ENCODE data around the gene ASB18. TPM values are rescaled to one million over a fixed set of nuclear protein-coding genes. Genes with fewer than 3 reads are reported as not detected.

The ASB18 gene
- polyA plus RNA-seq, 1 donor (not counting 4 experiments of a cell fraction or from before 2014, with no cell fraction given) = not detected

DNA sequence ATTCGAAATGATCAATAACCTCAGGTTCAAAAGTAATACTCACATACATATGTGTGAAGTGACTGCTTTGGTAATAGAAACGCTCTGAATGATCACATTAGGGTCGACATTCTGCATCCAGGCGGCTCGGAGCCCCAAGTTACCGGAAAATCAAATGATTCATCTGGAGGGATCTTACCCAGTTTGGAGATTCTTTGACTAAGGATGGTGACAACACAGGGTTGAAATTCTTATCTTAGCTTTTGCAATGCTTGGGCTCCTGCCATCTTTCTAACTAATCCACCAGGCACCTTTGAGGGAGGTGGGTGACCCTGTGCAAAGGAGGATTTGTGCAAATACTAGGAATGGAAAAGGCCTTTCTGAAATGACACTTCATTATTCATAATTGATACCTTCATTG is 106.8 kb downstream of the ASB18 start:
- DNase-seq (ENCODE audit: low read depth, low spot score) (no peak), FAIRE-seq (no peak)
- Histone ChIP-seq H3K4me1 (ENCODE audit: control insufficient read depth, extremely low read depth, insufficient read depth, low read length) (peaks cover 9% of the 10 kb centered on the region), H3K9ac (ENCODE audit: control insufficient read depth, extremely low read depth, insufficient read depth, low read length) (no peak overlapping the region), H3K4me2 (ENCODE audit: control insufficient read depth, extremely low read depth, insufficient read depth, low read depth, low read length) (no peak overlapping the region), H3K27me3 (ENCODE audit: control insufficient read depth, extremely low read depth, insufficient read depth, low read length) (peaks cover 19% of the 10 kb centered on the region), H4K20me1 (ENCODE audit: control insufficient read depth, extremely low read depth, insufficient read depth, low read length) (no peaks in the 10 kb centered on the region), H2AFZ (ENCODE audit: control insufficient read depth, low read length) (no peak overlapping the region), H3K36me3 (ENCODE audit: control insufficient read depth in 2 of 2, extremely low read depth in 1 of 2, insufficient read depth in 2 of 2, low read length in 2 of 2) (no peaks in the 10 kb centered on the region), H3K4me3 (ENCODE audit: control insufficient read depth in 2 of 3, extremely low read depth in 1 of 3, insufficient read depth in 2 of 3, low read depth in 1 of 3, low read length in 3 of 3) (no peak overlapping the region), H3K9me1 (ENCODE audit: control insufficient read depth, extremely low read depth, insufficient read depth, low read length) (no peaks in the 10 kb centered on the region), H3K9me3 (ENCODE audit: control insufficient read depth, low read depth, low read length) (no peaks in the 10 kb centered on the region), H3K27ac (ENCODE audit: control insufficient read depth, insufficient read depth, low read length) (no peak overlapping the region), H3K79me2 (ENCODE audit: control insufficient read depth, insufficient read depth, low read length) (no peaks in the 10 kb centered on the region)
- dilution Hi-C loops (cut with MboI; ENCODE audit: extremely low pct_ligation_motif_present, low sequenced_read_pairs) = no loop called here
- TF ChIP-seq EZH2 (IDR thresholded peaks at IDR 0.05; ENCODE audit: low read length) = no peak
- TF ChIP-seq, protein P1, sequence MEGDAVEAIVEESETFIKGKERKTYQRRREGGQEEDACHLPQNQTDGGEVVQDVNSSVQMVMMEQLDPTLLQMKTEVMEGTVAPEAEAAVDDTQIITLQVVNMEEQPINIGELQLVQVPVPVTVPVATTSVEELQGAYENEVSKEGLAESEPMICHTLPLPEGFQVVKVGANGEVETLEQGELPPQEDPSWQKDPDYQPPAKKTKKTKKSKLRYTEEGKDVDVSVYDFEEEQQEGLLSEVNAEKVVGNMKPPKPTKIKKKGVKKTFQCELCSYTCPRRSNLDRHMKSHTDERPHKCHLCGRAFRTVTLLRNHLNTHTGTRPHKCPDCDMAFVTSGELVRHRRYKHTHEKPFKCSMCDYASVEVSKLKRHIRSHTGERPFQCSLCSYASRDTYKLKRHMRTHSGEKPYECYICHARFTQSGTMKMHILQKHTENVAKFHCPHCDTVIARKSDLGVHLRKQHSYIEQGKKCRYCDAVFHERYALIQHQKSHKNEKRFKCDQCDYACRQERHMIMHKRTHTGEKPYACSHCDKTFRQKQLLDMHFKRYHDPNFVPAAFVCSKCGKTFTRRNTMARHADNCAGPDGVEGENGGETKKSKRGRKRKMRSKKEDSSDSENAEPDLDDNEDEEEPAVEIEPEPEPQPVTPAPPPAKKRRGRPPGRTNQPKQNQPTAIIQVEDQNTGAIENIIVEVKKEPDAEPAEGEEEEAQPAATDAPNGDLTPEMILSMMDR (optimal IDR thresholded peaks at IDR 0.05 in 1 of 3, IDR thresholded peaks at IDR 0.05 in 1 of 3, conservative IDR thresholded peaks at IDR 0.05 in 1 of 3; ENCODE audit: extremely low read depth in 1 of 3, insufficient read depth in 2 of 3, low read length in 3 of 3) = no peak

DNA sequence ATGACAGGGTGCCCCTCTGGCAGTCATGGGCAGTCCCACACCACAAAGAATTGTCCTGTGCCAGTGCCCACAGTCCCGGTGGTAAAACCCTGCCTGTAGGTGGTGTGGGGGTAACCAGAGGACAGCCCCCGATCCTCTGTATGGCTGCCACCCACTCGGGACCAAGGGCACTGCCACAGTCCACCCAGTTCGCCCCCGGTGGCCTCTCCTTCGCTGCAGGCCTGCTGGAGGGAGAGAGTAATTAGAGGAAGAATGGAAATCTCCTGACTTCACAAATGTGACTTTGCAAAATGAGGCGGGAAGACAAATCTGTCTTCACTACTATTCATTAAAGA is 107.4 kb downstream of the ASB18 start:
- no peaks in the 10 kb centered on the region for H3K36me3 ChIP-seq (ENCODE audit: control insufficient read depth in 2 of 2, extremely low read depth in 1 of 2, insufficient read depth in 2 of 2, low read length in 2 of 2)
- no peak overlapping the region for H3K4me3 ChIP-seq (ENCODE audit: control insufficient read depth in 2 of 3, extremely low read depth in 1 of 3, insufficient read depth in 2 of 3, low read depth in 1 of 3, low read length in 3 of 3)
- H3K4me1 ChIP-seq (ENCODE audit: control insufficient read depth, extremely low read depth, insufficient read depth, low read length) = peaks cover 4% of the 10 kb centered on the region
- H3K79me2 ChIP-seq (ENCODE audit: control insufficient read depth, insufficient read depth, low read length) = no peaks in the 10 kb centered on the region
- no peak overlapping the region for H3K9ac ChIP-seq (ENCODE audit: control insufficient read depth, extremely low read depth, insufficient read depth, low read length)
- H4K20me1 ChIP-seq (ENCODE audit: control insufficient read depth, extremely low read depth, insufficient read depth, low read length) = no peaks in the 10 kb centered on the region
- H3K27me3 ChIP-seq (ENCODE audit: control insufficient read depth, extremely low read depth, insufficient read depth, low read length) = peaks cover 19% of the 10 kb centered on the region
- TF ChIP-seq, protein P1 (optimal IDR thresholded peaks at IDR 0.05 in 1 of 3, IDR thresholded peaks at IDR 0.05 in 1 of 3, conservative IDR thresholded peaks at IDR 0.05 in 1 of 3; ENCODE audit: extremely low read depth in 1 of 3, insufficient read depth in 2 of 3, low read length in 3 of 3) = no peak
- no peak for TF ChIP-seq EZH2 (IDR thresholded peaks at IDR 0.05; ENCODE audit: low read length)
- H3K9me1 ChIP-seq (ENCODE audit: control insufficient read depth, extremely low read depth, insufficient read depth, low read length) = no peaks in the 10 kb centered on the region
- dilution Hi-C loops (cut with MboI; ENCODE audit: extremely low pct_ligation_motif_present, low sequenced_read_pairs) = no loop called here
- H3K27ac ChIP-seq (ENCODE audit: control insufficient read depth, insufficient read depth, low read length) = no peak overlapping the region
- H3K4me2 ChIP-seq (ENCODE audit: control insufficient read depth, extremely low read depth, insufficient read depth, low read depth, low read length) = no peak overlapping the region
- no peak for DNase-seq (ENCODE audit: low read depth, low spot score)
- H3K9me3 ChIP-seq (ENCODE audit: control insufficient read depth, low read depth, low read length) = no peaks in the 10 kb centered on the region
- FAIRE-seq = no peak
- no peak overlapping the region for H2AFZ ChIP-seq (ENCODE audit: control insufficient read depth, low read length)

All from keratinocyte (primary cell).